RWPE1 (cell line): Measurements from ENCODE around the gene TTC21B.

Experiments used
- CTCF ChIA-PET: fragments of 350-600 bp; sonication (Branson Sonifier 250); formaldehyde crosslinking; extraction: SDS; loops from one replicate; lab custom pipeline; 2021; lab: Yijun Ruan, JAX
- POLR2A ChIA-PET: fragments of 400-600 bp; formaldehyde crosslinking; extraction: SDS; loops from one replicate; lab custom pipeline; 2020; ENCODE audit warnings: antibody characterized with exemption; ENCODE audit not compliant: low non-redundant PET; lab: Yijun Ruan, JAX
- DNase-seq: peaks from one replicate; pipeline ENCODE4 v3.0.0; 2012; ENCODE audit warnings: low spot score
- H3K27ac ChIP-seq: fragments of 450-650 bp; 2 replicates; pipeline ENCODE4 v1.5.1; 2017
- CTCF ChIP-seq: fragments of 450-650 bp; conservative IDR thresholded peaks from 2 replicates; pipeline ENCODE4 v1.5.1; 2017; ENCODE audit warnings: low read depth, mild to moderate bottlenecking

Gene TTC21B

GRCh38 chr2:165903406-165903805 lies 50.2 kb downstream of the TTC21B start:
- POLR2A ChIA-PET: no interaction called here
- CTCF ChIA-PET: no interaction called here
- DNase-seq: no peak

GRCh38 chr2:165902934-165903333 lies 50.6 kb downstream of the TTC21B start:
- TF ChIP-seq CTCF: no peak
- CTCF ChIA-PET: no interaction called here
- DNase-seq: peak; percentile 6
- POLR2A ChIA-PET: no interaction called here
- no peak overlapping the region for H3K27ac ChIP-seq

More at GRCh38 chr2:165903406-165903805, 50.2 kb downstream of the TTC21B start:
- no peak for TF ChIP-seq CTCF
- H3K27ac ChIP-seq: no peak overlapping the region

- POLR2A ChIA-PET: no interaction called here
- no peak overlapping the region for H3K27ac ChIP-seq
- no peak for TF ChIP-seq CTCF
- no peak for DNase-seq
- CTCF ChIA-PET: no interaction called here
Measured at GRCh38 chr2:165901620-165902298, 51.8 kb downstream of the TTC21B start.

GRCh38 chr2:165899311-165899710 lies 54.3 kb downstream of the TTC21B start:
- TF ChIP-seq CTCF: no peak
- no peak for DNase-seq
- ChIA-PET POLR2A (no interaction called here), CTCF (interaction anchor here (0.6 to 1.4 kb wide), 2 partner anchors 12 to 349 kb away, joined by 3 to 7 read pairs; no protein-coding TSS in a partner anchor)
- H3K27ac ChIP-seq: no peak overlapping the region

GRCh38 chr2:165898381-165898780 lies 55.2 kb downstream of the TTC21B start:
- no peak for TF ChIP-seq CTCF
- ChIA-PET CTCF (interaction anchor here (1.4 kb wide), 1 partner anchor 13 kb away, joined by 7 read pairs; no protein-coding TSS in a partner anchor), POLR2A (no interaction called here)
- H3K27ac ChIP-seq: no peak overlapping the region
- peak; percentile 66 for DNase-seq

GRCh38 chr2:165897726-165898125 lies 55.9 kb downstream of the TTC21B start:
- DNase-seq: no peak
- CTCF ChIA-PET: interaction anchor here (1.4 kb wide), 1 partner anchor 14 kb away, joined by 7 read pairs; no protein-coding TSS in a partner anchor
- POLR2A ChIA-PET: no interaction called here
- no peak for TF ChIP-seq CTCF
- H3K27ac ChIP-seq: no peak overlapping the region
